HG03139 (cell line): Measurements from ENCODE around the gene SNRNP48.
A peak's percentile ranks its signal among the peaks of the same experiment; 100 is the strongest.

Experiments
- ATAC-seq: cut with Tn5 transposase; IDR thresholded peaks from one replicate; pipeline ENCODE4 v1.9.1; 2021; ENCODE audit not compliant: unreplicated experiment

The SNRNP48 gene, protein sequence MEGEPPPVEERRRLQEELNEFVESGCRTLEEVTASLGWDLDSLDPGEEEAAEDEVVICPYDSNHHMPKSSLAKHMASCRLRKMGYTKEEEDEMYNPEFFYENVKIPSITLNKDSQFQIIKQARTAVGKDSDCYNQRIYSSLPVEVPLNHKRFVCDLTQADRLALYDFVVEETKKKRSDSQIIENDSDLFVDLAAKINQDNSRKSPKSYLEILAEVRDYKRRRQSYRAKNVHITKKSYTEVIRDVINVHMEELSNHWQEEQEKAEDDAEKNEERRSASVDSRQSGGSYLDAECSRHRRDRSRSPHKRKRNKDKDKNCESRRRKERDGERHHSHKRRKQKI

DNA sequence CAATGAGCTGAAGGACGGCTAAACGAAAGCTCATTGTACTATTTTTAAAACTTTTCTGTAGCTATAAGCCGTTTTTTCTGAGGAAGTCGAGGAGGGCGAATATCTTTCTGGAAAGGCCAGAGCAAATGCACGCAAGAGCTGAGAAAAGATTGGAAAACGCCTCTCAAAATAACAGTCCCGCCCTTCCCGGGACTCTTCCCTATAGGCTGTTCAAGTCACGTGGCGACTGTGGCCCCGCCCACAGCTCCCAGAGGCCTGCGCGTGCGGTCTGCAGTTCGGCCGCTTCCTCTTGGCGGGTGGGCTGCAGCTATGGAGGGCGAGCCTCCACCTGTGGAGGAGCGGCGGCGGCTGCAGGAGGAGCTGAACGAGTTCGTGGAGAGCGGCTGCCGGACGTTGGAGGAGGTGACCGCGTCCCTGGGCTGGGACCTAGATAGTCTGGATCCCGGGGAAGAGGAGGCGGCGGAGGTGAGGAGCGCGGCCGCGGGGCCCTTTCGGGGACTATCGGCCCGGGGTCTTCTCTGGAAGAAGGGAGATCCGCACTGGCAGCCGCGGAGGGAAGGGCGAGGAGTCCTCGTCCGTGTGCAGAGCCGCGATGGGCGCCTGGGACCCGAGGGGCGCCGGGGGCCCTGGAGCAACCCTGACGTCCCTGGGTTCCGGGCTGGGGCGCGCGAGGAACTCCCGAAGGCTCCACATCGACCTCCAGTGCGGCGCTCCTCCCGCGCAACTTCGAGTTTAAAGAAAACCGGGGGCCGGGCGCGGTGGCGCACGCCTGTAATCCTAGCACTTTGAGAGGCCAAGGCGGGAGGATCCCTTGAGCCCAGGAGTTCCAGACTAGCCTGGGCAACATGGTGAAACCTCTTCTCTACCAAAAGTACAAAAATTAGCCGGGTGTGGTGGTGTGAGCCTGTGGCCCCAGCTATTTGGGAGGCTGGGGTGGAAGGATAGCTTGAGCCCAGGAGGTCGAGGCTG, at the start of gene SNRNP48:
Gene SNRNP48, plus strand, starts transcription at position 250 of the 969 bp plus-strand sequence. Its CDS starts 60 bp downstream, at position 310.
- peak; percentile 99 for ATAC-seq

DNA sequence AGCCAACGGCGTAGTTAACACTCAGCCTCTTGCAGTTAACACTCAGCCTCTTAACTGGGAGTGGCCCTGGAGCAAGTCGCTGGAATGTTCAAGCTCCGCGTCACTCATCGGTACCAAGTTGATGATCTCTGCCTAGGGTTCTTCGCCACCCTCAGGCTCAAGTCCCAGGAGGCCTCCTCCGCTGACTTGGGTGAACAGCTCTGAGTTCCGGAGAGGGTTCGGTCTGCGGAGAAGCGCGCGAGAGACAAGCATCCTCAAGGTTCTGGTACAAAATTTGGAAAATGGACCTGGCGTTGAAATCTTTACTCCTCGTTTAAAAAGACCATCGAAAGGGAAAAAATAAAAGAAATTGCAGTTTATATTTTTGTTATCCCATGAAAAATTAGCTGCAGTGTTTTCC, 49.4 kb upstream of the SNRNP48 start:
- no peak for ATAC-seq

DNA sequence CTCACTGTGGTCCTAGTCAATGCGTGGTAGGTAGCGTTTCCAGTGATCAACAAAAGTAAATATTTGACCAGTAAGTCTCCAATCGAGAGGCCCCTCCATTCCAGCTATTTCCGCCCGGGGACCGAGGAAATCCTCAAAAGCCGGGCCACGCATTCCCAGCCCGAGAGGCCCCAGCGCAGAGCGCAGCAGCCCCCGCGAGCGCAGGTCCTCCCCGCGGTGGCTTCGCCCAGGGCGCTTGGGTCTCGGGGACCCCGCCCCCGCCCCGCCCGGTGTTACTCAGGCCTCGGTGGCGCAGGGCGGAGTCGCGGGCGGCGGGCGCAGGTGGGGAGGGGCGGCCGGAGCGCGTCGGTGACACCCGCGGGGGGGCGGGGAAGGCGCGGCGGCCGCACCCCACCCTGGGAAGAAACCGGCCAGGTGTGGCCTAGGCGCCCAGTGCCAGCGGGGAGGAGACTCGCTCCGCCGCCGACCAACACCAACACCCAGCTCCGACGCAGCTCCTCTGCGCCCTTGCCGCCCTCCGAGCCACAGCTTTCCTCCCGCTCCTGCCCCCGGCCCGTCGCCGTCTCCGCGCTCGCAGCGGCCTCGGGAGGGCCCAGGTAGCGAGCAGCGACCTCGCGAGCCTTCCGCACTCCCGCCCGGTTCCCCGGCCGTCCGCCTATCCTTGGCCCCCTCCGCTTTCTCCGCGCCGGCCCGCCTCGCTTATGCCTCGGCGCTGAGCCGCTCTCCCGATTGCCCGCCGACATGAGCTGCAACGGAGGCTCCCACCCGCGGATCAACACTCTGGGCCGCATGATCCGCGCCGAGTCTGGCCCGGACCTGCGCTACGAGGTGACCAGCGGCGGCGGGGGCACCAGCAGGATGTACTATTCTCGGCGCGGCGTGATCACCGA, 48.6 kb upstream of the SNRNP48 start, which contains the start of gene DSP:
Gene DSP, plus strand, starts transcription at position 497 of the 890 bp plus-strand sequence. Its CDS starts 245 bp downstream, at position 742.
- ATAC-seq = no peak

DNA sequence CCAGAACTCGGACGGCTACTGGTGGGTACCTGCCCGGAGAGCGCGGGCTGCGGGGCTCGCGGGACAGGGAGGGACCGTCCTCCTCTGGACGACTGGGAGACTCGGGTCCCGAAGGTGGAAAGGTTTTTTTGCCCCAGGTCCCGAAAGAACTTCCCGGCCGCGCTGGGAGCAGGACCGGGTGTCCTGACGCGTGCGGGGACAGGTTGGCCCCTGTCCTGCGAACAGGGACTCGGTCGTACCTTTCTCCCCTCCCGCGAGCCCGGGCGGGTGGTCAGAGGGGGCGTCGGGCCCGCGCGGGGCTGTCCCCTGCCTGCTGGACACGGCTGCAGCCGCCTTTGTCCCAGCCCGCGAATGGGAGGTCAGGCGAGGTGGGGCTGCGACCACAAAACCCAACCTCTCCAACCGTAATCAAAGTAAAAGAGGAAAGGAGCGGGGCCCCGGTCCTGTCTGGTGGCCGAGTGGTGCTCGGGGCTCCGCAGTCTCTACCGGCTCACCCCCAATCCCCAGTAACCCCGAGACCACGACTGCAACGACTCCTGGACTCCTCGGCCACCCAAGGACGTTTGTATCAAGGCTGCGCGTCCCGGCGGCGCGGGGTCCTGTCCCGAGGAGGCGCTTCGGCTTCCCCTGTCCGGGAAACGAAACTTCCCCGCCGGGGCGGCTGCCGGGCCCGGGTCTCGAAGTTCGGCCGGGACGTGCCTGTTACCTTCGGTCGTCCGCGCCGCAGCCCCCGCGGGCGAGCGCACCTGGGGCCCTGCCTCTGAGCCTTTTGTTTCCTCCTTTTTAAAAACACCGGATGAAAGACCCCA, 47.7 kb upstream of the SNRNP48 start:
- ATAC-seq = no peak

DNA sequence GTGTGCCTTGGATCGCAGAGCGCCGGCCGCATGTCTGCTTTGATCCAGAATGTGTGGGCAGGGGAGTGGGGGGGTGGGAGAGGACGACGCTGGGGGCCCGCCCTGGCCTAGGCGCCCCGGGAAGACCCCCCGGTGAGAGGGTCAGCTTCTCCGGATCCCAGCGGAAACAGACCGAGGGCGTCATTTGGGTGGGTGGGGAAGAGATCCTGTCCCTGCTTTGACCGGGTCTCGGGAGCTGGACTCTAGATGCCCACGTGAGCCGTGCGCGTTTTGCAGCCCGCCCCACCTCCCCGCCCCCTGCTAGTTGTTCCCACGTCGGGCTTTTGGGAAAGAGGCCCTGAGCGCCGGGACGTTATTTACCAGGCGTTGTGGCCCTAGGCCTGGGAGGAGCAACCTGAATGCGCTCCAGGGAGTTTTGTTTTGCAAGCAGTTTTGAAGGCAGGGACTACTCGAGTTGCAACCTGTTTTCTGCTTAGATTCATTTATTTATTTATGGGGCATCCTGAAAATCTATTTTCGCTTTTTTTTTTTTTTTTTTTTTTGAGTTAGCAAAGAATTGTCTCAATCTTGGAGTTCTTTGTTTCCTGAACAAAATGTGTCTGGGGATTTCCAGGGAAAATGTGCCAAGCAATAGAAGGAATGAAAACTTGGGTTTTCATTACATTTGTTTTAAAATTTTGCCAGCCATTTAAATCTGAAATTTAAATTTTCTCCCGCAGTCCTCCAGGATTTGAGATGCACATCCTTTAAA, 46.9 kb upstream of the SNRNP48 start:
- no peak for ATAC-seq

DNA sequence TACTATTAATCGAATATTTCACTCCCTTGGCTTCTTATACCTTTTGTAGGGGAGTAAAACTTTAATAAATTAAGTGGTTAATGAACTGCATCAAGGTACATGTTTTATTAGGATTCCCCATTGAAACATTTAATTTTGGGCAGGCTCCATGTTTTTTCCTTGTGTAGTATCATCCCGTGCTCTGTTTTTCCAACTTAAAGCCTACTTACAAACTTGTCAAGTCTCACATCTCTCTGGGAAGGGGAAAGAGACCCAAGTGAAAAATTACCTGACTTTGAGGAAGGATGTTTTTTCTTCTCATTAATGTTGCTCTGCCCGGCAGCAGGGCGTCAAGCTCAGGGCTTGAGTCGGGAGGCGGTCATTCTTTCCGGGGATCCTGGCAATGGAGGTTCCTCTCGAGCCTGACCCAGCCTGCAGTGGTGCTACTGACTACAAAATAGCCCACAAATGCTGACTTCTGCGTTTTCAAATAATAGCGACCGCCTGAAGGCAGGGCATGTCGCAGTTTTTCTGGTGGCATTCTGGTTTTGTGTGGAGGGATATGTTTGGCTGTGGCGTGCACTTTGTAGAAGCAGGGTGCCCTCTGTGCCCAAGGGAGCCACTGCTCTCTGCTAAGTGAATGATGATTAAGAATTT, 46.1 kb upstream of the SNRNP48 start:
- no peak for ATAC-seq

DNA sequence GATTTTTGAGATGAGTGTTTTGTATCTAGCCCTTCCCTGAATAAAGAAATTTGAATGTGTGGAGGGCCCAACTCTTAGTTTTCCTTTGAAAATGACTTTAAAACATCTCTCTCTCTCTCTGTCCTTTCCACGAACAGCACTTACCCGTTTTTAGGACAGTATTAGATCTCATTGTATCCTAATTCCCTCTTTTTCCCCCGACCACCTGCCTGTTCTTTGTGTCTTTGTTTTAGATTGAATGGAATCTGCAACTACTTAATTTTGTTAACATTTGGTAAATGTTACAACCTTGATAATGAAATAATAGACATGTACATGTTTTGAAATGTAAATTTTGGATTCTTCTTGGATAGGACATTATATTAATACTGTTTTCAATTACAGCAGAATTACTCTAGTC, 45.4 kb upstream of the SNRNP48 start:
- no peak for ATAC-seq

DNA sequence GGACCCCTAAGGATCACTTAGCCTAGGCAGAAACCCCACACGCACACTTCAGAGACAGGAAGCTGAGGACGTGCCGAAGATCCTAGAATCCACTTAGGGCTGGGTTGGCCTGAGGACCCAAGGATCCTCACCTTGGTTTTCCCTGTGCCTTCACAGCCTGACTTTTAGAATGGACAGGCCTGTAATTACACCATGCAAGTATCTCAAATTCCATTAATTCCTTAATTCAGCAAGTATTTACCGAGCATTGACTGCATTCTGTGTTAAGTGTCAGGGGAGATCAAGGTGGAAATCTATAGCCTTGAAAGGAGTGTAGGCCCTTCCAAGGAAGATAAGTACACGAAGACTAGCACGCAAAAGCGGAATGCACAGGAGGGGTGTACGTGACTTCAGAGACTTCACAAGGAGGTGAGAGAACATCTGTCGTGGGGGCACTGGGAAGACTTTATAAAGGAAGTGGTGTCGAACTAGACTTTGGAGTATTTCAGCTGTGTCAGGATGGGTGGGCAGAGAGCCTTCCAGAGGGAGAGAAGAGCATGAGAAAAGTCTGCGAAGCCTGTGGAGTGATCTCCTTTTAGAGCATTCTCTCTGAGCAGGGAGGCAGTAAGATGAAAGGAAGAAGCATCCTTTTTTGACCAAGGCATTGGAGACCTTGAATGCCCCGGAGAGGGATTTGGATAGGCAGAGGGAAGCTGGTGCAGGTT, 44.5 kb upstream of the SNRNP48 start:
- ATAC-seq = no peak

DNA sequence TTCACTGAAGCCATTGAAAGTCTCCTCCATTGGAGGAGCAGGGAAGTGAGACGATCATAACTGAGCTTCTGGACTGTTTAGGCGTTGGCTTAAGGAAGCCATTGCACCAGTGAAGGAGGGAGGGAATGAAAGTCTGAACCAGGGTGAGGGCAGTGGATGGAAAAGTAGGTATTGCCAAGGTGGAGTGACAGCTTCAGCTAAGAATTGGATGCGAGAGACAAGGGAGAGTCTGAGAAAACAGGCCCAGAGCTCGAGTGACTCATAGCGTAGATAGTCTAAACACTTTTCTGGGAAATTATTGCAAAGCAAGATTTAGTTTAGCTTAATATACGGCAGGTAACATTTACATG, 44.0 kb upstream of the SNRNP48 start:
- ATAC-seq = no peak

DNA sequence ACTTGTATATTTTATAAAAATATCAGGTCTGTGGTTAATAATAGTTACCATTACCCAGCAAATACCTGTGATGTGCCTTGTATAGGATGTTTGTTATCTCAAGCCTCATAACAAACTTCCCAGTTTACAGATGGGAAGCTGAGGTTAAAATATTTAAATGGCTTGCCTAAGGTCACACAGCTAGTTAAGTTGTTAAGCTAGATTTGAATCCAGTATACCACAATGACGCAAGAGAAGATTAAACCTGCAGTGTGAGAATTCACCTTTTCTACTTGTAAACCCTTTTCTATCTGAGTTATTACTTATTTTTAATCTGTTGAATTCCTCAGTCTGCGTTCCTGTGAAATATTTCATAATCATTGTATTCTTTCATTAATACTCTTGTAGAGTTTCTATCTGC, 43.6 kb upstream of the SNRNP48 start:
- ATAC-seq = no peak

DNA sequence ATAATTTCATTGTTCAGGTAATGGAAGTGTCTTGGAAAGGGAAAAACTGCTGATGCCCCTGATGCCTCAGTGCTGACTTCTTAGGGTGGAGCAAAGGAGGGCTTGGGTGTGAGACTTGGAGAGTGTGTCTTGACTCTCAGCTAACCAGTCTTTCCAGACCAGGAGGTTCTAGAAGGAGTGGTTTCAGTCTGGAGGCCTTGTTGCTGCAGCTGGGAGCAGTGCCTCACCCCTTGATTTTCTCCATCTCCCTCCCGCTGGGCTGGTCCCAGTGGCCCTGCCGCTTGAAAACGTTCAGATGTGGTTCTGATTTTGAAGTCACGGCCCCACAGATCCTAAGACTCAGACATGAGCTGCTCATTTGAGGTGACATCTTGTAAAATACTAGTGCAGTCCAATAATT, 43.1 kb upstream of the SNRNP48 start:
- ATAC-seq = no peak

DNA sequence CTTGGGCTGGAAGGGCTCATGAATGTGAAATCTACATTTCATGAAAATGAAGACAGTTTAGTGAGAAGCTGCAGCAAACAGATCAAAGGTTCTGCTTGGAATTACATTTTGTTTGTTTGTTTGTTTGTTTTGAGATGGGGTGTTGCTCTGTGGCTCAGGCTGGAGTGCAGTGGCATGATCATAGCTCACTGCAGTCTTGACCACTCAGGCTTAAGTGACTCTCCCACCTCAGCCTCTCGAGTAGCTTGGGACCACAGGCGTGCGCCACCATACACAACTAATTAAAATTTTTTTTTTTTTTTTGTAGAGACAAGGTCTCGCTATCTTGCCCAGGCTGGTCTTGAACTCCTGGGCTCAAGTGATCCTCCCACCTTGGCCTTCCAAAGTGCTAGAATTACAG, 42.7 kb upstream of the SNRNP48 start:
- no peak for ATAC-seq

DNA sequence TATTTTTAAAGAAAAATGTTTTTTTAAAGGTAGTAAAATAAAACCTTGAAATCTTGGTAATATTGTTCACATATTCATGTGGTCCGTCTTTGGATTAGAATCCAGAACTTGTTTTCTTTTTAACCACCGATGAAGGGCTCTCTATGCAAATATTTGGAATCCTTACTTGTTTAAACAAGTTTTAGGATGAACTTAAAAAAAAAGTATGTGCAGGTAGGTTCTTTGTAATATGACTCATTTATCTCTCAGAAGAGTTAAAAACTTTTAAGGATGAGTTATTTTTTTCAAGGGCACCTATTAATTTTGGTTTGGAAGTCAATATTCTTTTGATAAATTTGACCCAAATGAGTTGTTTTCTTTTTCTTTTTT, 39.6 kb upstream of the SNRNP48 start:
- no peak for ATAC-seq

DNA sequence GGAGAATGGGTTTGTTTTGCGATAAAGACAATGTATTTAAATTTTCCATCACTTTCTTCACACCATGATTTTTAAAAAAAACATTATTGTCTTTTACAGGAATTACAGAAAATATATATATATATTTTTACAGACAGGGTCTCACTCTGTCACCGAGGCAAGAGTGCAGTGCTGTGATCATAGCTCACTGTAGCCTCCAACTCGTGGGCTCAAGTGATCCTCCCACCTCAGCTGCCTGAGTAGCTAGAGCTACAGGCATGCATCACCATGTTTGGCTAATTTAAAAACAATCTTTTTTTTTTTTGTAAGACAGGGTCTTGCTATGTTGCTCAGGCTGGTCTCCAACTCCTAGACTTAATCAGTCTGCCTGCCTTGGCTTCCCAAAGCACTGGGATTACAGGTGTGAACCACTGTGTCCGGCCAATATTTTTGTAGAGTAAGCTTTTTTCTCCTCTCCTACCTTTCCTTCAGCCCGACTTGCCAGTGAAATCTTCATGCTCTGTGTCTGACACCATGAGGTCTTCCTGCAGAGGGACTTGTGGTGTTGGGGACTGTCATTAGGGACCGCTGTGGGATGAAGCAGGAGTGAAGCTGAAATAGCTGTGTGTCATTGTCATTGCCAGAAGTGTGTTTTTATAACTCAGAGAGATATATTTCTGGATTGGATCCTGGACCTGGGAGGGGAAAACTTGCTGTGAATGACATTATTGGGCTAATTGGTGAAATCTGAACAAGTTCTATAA, 35.3 kb upstream of the SNRNP48 start:
- no peak for ATAC-seq

DNA sequence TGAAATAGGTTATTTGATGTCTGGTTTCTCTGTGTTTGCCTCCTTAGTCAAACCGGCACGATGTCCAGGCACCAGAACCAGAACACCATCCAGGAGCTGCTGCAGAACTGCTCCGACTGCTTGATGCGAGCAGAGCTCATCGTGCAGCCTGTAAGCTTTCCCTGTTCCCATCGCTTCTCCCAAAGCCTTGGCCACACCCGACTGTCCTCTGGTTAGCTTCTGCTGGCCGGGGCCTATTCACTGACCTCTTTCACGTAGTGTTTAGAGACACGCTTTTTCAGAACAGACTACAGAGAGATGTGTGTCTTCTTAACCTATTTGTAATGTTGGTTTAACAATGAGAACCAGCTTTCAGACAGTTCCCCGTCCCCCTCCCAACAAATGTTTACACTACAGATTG, 34.3 kb upstream of the SNRNP48 start:
- ATAC-seq = no peak

DNA sequence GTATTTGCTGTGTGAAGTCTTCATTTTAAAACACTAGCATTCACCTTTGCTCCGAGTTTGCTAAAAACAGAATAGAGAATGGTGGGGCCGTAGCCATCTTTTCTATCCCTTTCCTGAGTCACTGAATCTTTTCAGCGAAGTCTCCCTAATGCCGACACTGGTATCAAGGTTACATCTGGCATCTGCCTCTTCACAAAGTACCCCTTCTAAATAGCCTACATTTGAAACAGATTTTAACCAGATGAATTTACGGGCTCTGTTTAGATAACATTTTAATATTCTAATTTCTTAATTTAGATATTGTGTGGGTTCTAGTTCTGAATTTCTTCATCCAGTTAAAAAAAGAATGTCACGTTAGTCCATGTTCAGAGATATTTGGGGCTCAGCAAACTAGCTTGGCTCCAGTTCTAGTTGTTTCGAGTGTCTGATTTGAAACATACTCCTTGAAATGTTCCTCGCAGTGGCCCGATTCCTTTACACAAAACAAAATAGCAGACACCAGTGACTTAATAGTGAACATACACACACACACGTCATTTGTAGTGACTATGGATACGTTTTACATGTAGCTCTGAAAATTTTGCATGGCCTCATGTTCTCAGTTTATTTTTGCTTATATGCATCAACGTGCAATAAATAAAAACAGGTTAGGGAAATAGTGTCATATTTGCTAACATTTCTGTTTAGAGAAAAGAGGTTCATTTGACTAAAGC, 33.4 kb upstream of the SNRNP48 start:
- no peak for ATAC-seq

DNA sequence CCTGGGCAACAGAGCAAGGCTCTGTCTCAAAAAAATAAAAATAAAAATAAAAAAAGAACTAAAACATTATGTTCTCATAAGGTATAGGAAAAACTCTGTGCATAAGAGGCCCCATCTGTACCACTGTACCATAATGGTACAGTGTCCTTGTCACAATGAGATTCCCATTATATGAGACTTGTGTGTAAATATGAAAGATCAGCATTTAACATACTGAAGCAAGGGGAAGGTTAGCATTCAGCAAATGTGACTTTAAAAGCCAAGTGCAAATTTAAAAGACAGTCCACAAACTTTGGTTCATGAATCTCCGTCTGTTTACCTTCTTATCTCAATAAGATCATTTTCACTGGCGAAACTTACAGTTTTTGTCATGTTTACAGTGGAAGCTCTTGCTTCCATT, 32.3 kb upstream of the SNRNP48 start:
- no peak for ATAC-seq
